Stimulated activated CD4-positive, alpha-beta T cell treated with anti-CD3 and anti-CD28 coated beads, Interleukin-12 subunit alpha, Interleukin-12 subunit beta, amount 100 ng/mL, for 24 hours (primary cell): Measurements from ENCODE around the gene ALDH1L1.
A peak's percentile ranks its signal among the peaks of the same experiment; 100 is the strongest.
"Not testable (repeated sequence)": the region's sequence is repeated elsewhere in the genome, so short reads cannot be mapped to it uniquely, and the experiment has no call there.

Experiments
- DNase-seq, 2 experiments: peaks; one replicate each; pipeline ENCODE4 v3.0.0-alpha.2; 2020; ENCODE audit warnings: low read depth in 2 of 2

Gene ALDH1L1

GRCh38 chr3:126106336-126107202, 73.8 kb downstream of the ALDH1L1 start:
- no peak for DNase-seq

- DNase-seq, result no peak
Observed at GRCh38 chr3:126105691-126106187, 74.6 kb downstream of the ALDH1L1 start.

- DNase-seq, result no peak
Observed at GRCh38 chr3:126104742-126105605, 75.4 kb downstream of the ALDH1L1 start.

- no peak for DNase-seq
Observed at GRCh38 chr3:126104028-126104635, 76.3 kb downstream of the ALDH1L1 start.

- no peak for DNase-seq
Observed at GRCh38 chr3:126103121-126104027, 77.0 kb downstream of the ALDH1L1 start.

- DNase-seq, result no peak
Observed at GRCh38 chr3:126102530-126102951, 77.8 kb downstream of the ALDH1L1 start.

- no peak for DNase-seq
Observed at GRCh38 chr3:126102011-126102410, 78.4 kb downstream of the ALDH1L1 start.

- DNase-seq, result no peak
Observed at GRCh38 chr3:126101521-126101982, 78.8 kb downstream of the ALDH1L1 start.

GRCh38 chr3:126100634-126101301, 79.6 kb downstream of the ALDH1L1 start:
- DNase-seq, result no peak

- no peak for DNase-seq
Observed at GRCh38 chr3:126100269-126100633, 80.1 kb downstream of the ALDH1L1 start.

- DNase-seq, result no peak
Observed at GRCh38 chr3:126098391-126098858, 82.0 kb downstream of the ALDH1L1 start.

- no peak for DNase-seq
Observed at GRCh38 chr3:126097801-126098200, 82.6 kb downstream of the ALDH1L1 start.

GRCh38 chr3:126096274-126096673, 84.1 kb downstream of the ALDH1L1 start:
- not testable (repeated sequence) for DNase-seq

GRCh38 chr3:126092128-126092527, 88.3 kb downstream of the ALDH1L1 start:
- not testable (repeated sequence) for DNase-seq

GRCh38 chr3:126087552-126088175, 92.7 kb downstream of the ALDH1L1 start:
- no peak for DNase-seq

GRCh38 chr3:126085841-126086240, 94.5 kb downstream of the ALDH1L1 start:
- DNase-seq, result no peak

- no peak for DNase-seq
Observed at GRCh38 chr3:126085276-126085675, 95.1 kb downstream of the ALDH1L1 start.

- no peak for DNase-seq
Observed at GRCh38 chr3:126084768-126085180, 95.6 kb downstream of the ALDH1L1 start.

- peak; percentile 78 to 87 for DNase-seq
Observed at GRCh38 chr3:126083913-126084767, 96.2 kb downstream of the ALDH1L1 start, which contains the start of gene SLC41A3. TSS of gene SLC41A3 (minus strand) at chr3:126084124. CDS start at chr3:126068219, 15,905 bp downstream.
